Adrenal gland (tissue), 12 donors: ENCODE measurements around the gene ZZZ3. TPM values are rescaled to one million over a fixed set of nuclear protein-coding genes. Genes with fewer than 3 reads are reported as not detected.

Source experiments
- DNase-seq, 7 donors: peaks; one replicate each; pipeline ENCODE4 v3.0.0-alpha.2; 2019 to 2020
- H3K27ac ChIP-seq, 5 donors: fragments of 200-600 bp; sonication (generic) in 4 of 5; 1 replicate in 3 of 5; 2 replicates in 2 of 5; pipeline versions ENCODE4 v1.5.1 to v1.8.0; 2016 to 2020; ENCODE audit warnings: mild to moderate bottlenecking in 1 of 5
- H3K27me3 ChIP-seq: fragments of 200-600 bp; 2 replicates; pipeline ENCODE4 v1.8.0; 2021
- H3K36me3 ChIP-seq, 2 donors: fragments of 200-600 bp; replicated peaks in 1 of 2; 1 replicate in 1 of 2; 2 replicates in 1 of 2; pipeline versions ENCODE4 v1.5.1 to v1.8.0; 2018 to 2022
- H3K4me1 ChIP-seq, 2 donors: fragments of 200-600 bp; replicated peaks in 1 of 2; 1 replicate in 1 of 2; 2 replicates in 1 of 2; pipeline versions ENCODE4 v1.5.1 to v1.8.0; 2018 to 2021
- H3K4me3 ChIP-seq, 4 donors: fragments of 200-600 bp; sonication (generic) in 3 of 4; one replicate each; pipeline ENCODE4 v1.5.1; 2016 to 2018
- H3K9me3 ChIP-seq, 3 donors: fragments of 200-600 bp; sonication (generic) in 1 of 3; replicated peaks in 1 of 3; 1 replicate in 2 of 3; 2 replicates in 1 of 3; pipeline versions ENCODE4 v1.5.1 to v1.8.0; 2016 to 2021
- POLR2A ChIP-seq, 2 donors: fragments of 450-650 bp; IDR thresholded peaks; one replicate each; pipeline ENCODE4 v1.6.1; 2017; ENCODE audit warnings: antibody characterized with exemption in 2 of 2, mild to moderate bottlenecking in 2 of 2, moderate library complexity in 1 of 2
- WGBS, 4 donors: extraction: QIAGEN DNeasy Blood & Tissue Kit in 2 of 4; methylation state at CpG; one replicate each; pipeline versions ENCODE4 v1.1.5 to v1.1.7; 2013 to 2017; 5-methylcytosine and 5-hydroxymethylcytosine counted together
- intact Hi-C, 2 donors: fragments of 100-400 bp; cut with DNase I; formaldehyde crosslinking; loops; one replicate each; pipeline versions ENCODE4 v1.14.1 to v1.15.0; 2022 to 2023
- polyA plus RNA-seq, 3 donors: library from polyadenylated mRNA; stranded (reverse); fragments of 200-250 nt in 2 of 3; fragments of 350-450 nt in 1 of 3; fragmentation: Illumina TruSeq in 1 of 3; extraction: RNeasy Lipid Tissue Mini Kit (QIAGEN cat#74804) in 1 of 3; gene quantifications; one replicate each; pipeline ENCODE4 v1.2.3, GENCODE V29; 2013 to 2014
- total RNA-seq, 9 donors: library from RNA; depleted of rRNA in 4 of 9; stranded (reverse); fragments of >200 nt in 4 of 9; fragments of 120-200 nt in 1 of 9; fragmentation: NEBNext Ultra II Directional in 1 of 9; extraction: Animal tissue kit (Norgen Biotek cat#: 25700) in 1 of 9; gene quantifications; one replicate each; pipeline versions ENCODE4 v1.1.0 to v1.2.4, GENCODE V29; 2013 to 2023
- TF ChIP-seq, protein P1 (sequence below), 6 experiments: fragments of 450-650 bp in 4 of 6; fragments of 200-600 bp in 2 of 6; sonication (generic) in 1 of 6; IDR thresholded peaks; 1 replicate in 5 of 6; 2 replicates in 1 of 6; pipeline versions ENCODE4 v1.5.1 to v1.8.0; 2016 to 2021; ENCODE audit warnings: antibody characterized with exemption in 6 of 6, mild to moderate bottlenecking in 2 of 6, moderate library complexity in 1 of 6
- donor health status: healthy with polysubstance abuse.
- donor health status: Bipolar disorder and iron deficiency.
- donor health status: DM: yes; HTN: yes; CAD: no.
- donor health status: DM: no; HTN: no; CAD: no.
- donor health status: DM: no; HTN: no; CAD: no.
- donor health status: DM: yes; HTN: yes; CAD: no.

ZZZ3 gene
- total and polyA plus RNA-seq, 12 donors, result 14.1 to 86.2 (median 47.0) TPM

DNA sequence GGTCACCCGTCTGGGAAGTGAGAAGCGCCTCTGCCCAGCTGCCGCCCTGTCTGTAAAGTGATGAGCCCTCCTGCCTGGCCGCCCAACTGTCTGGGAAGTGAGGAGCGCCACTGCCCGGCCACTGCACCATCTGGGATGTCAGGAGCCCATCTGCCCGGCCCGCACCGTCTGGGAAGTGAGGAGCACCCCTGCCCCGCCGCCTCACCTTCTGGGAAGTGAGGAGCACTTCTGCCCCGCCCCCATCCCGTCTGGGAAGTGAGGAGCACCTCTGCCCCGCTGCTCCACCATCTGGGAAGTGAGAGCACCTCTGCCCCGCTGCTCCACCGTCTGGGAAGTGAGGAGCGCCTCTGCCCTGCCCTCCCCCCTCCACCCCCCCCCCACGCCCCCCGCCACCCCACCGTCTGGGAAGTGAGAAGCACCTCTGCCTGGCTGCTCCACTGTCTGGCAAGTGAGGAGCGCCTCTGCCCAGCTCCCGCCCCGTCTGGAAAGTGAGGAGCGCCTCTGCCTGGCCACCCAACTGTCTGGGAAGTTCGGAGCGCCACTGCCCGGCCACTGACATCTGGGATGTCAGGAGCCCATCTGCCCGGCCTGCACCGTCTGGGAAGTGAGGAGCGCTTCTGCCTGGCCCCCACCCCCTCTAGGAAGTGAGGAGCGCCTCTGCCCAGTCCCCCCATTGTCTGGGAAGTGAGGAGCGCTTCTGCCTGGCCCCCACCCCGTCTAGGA, 4.5 kb upstream of the ZZZ3 start:
- DNase-seq, result peak in 3 of 7 donors; percentile 18 to 36 (median 24)
- TF ChIP-seq POLR2A (IDR thresholded peaks at IDR 0.05), result no peak
- TF ChIP-seq, protein P1, sequence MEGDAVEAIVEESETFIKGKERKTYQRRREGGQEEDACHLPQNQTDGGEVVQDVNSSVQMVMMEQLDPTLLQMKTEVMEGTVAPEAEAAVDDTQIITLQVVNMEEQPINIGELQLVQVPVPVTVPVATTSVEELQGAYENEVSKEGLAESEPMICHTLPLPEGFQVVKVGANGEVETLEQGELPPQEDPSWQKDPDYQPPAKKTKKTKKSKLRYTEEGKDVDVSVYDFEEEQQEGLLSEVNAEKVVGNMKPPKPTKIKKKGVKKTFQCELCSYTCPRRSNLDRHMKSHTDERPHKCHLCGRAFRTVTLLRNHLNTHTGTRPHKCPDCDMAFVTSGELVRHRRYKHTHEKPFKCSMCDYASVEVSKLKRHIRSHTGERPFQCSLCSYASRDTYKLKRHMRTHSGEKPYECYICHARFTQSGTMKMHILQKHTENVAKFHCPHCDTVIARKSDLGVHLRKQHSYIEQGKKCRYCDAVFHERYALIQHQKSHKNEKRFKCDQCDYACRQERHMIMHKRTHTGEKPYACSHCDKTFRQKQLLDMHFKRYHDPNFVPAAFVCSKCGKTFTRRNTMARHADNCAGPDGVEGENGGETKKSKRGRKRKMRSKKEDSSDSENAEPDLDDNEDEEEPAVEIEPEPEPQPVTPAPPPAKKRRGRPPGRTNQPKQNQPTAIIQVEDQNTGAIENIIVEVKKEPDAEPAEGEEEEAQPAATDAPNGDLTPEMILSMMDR (IDR thresholded peaks at IDR 0.05), result no peak

DNA sequence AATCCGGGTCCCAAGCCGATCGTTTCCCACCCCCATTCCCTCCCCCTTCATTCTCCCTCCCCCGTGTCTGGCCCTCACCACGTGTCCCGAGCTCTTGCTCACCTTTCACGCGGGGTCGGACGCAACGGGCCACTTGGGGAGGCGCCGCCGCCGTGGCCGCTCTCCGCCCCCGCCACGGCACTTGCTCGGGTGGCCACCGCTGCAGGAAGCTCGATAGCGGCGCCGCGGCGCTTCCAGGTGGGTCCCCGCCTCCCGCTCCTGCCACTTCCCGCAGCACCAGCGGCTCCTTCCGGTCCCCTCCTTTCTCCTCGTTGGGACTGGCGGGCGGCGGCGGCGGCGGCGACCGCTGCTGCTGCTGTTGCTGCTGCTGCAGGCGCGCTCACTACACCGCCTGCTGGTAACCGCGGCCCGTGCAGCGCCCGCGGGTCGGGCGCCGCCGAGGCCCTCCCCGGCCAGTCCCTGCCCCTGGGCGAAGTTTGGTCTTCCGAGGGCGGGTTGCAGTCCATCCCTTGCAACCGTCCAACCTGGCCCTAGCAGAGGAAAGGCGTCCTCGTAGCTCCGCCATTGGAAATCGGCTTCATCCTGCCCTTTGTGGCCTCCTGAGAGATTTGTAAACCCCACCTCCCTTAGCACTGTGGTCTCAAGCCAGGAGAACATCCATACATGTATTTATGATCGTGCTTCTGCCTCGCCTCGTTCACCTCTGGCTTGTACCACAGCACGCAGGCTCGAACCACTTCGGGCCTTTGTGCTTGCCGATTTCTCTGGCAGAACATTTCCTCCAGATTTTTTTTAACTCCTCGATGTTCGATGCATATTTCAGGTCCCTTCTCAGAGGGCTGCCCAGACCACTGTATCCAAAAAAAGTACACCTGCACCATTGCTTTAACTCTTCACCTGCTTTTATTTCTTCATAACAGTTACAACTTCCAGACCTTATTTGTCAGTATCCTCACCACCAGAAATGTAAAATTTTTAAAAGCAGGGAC, 996 bp upstream of the ZZZ3 start:
- Histone ChIP-seq H3K4me3 (peak overlapping the region in 3 of 4 donors; percentile 78 to 93 (median 80)), H3K27ac (peak overlapping the region; percentile 82 to 98 (median 95)), H3K9me3 (no peaks in the 10 kb centered on the region), H3K36me3 (no peaks in the 10 kb centered on the region), H3K27me3 (no peaks in the 10 kb centered on the region), H3K4me1 (peaks cover 30 to 43% of the 10 kb centered on the region in 2 donors)
- 0 to 1% (median 0%) methylated on average over 13 to 72 of the region's 72 CpGs for WGBS, 4 donors
- TF ChIP-seq, protein P1 (IDR thresholded peaks at IDR 0.05), result peak; percentile 60 to 98 (median 81)
- peak; percentile 55 to 69 for TF ChIP-seq POLR2A (IDR thresholded peaks at IDR 0.05)
- DNase-seq, result peak; percentile 91 to 96 (median 95)
- intact Hi-C loops, result loop anchor here in 1 of 2 donors (10.0 kb wide), 1 partner anchor 89 kb away; no protein-coding TSS in a partner anchor

More for the DNA sequence above, 4.5 kb upstream of the ZZZ3 start:
- peaks cover 9 to 10% of the 10 kb centered on the region in 2 donors for H3K4me1 ChIP-seq
- 87 to 91% (median 89%) methylated on average over 19 to 33 of the region's 33 CpGs for WGBS, 4 donors
- H3K36me3 ChIP-seq, result no peaks in the 10 kb centered on the region
- intact Hi-C loops, result loop anchor here in 1 of 2 donors (10.0 kb wide), 1 partner anchor 92 kb away; no protein-coding TSS in a partner anchor
- no peaks in the 10 kb centered on the region for H3K9me3 ChIP-seq
- H3K27me3 ChIP-seq, result no peaks in the 10 kb centered on the region
- peak overlapping the region in 1 of 5 donors; percentile 59 for H3K27ac ChIP-seq
- H3K4me3 ChIP-seq, result peak overlapping the region in 1 of 4 donors; percentile 54

DNA sequence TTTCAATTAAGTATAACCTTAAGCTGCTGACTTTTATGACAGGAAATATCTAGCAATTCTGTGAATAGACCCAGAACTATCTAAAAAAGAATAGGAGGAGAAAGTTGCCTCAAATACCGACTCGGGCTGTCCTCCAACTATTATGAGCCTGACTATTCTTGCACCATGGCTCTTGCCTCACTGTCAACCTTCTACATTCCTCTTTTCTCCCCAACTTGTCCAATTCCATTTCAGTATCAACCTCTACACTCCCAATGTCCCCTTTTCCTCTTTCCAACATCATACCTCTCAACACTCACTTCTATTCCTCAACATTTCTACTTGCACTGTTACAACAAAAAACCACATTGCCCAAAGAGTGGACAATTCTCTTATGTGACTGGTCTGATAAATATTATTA, 2.3 kb downstream of the ZZZ3 start:
- H3K36me3 ChIP-seq, result no peaks in the 10 kb centered on the region
- H3K4me1 ChIP-seq, result peaks cover 31 to 69% of the 10 kb centered on the region in 2 donors
- no peak for TF ChIP-seq POLR2A (IDR thresholded peaks at IDR 0.05)
- TF ChIP-seq, protein P1 (IDR thresholded peaks at IDR 0.05), result no peak
- DNase-seq, result peak in 1 of 7 donors; percentile 20
- intact Hi-C loops, result loop anchor here in 1 of 2 donors (10.0 kb wide), 1 partner anchor 85 kb away; no protein-coding TSS in a partner anchor
- H3K27me3 ChIP-seq, result no peaks in the 10 kb centered on the region
- H3K9me3 ChIP-seq, result no peaks in the 10 kb centered on the region
- 34 to 65% (median 50%) methylated on average over 2 of the region's 2 CpGs for WGBS, 4 donors
- no peak overlapping the region for H3K4me3 ChIP-seq
- no peak overlapping the region for H3K27ac ChIP-seq
